Lower lobe of right lung (tissue), 2 donors: ENCODE data around the gene ZC2HC1C. TPM values are rescaled to one million over a fixed set of nuclear protein-coding genes. Genes with fewer than 3 reads are reported as not detected.

ENCODE experiments used
- ATAC-seq, 2 donors: fragments of 200-7000 bp; cut with Tn5 transposase; one replicate each; pipeline ENCODE4 v1.9.1; 2020 to 2022; ENCODE audit warnings: mild to moderate bottlenecking in 2 of 2, moderate library complexity in 2 of 2
- DNase-seq: peaks from one replicate; pipeline ENCODE4 v3.0.0-alpha.2; 2020
- H3K27ac ChIP-seq: fragments of 200-600 bp; one replicate; pipeline ENCODE4 v1.8.0; 2022
- H3K27me3 ChIP-seq: fragments of 200-600 bp; one replicate; pipeline ENCODE4 v1.8.0; 2022; ENCODE audit warnings: low read depth
- H3K36me3 ChIP-seq: fragments of 200-600 bp; one replicate; pipeline ENCODE4 v1.8.0; 2022; ENCODE audit warnings: mild to moderate bottlenecking
- H3K4me1 ChIP-seq: fragments of 200-600 bp; one replicate; pipeline ENCODE4 v1.8.0; 2022
- H3K4me3 ChIP-seq: fragments of 200-600 bp; one replicate; pipeline ENCODE4 v1.8.0; 2022; ENCODE audit warnings: mild to moderate bottlenecking
- H3K9me3 ChIP-seq: fragments of 200-600 bp; one replicate; pipeline ENCODE4 v1.8.0; 2022
- intact Hi-C: fragments of 100-400 bp; cut with DNase I; formaldehyde crosslinking; loops from one replicate; pipeline ENCODE4 v1.11.0; 2022
- total RNA-seq: library from RNA; stranded (reverse); fragmentation: NEBNext Ultra II Directional; extraction: Animal tissue kit (Norgen Biotek cat#: 25700); gene quantifications from one replicate; pipeline ENCODE4 v1.2.1, GENCODE V29; 2021
- TF ChIP-seq, protein P1 (sequence below): fragments of 200-600 bp; IDR thresholded peaks from one replicate; pipeline ENCODE4 v1.8.0; 2022; ENCODE audit warnings: antibody characterized with exemption, mild to moderate bottlenecking
- donor health status: DM: no; HTN: yes; CAD: no; lungs with severe emphysema.

ZC2HC1C gene
- total RNA-seq, 1 donor from 2014 or later, result 4.7 TPM

DNA sequence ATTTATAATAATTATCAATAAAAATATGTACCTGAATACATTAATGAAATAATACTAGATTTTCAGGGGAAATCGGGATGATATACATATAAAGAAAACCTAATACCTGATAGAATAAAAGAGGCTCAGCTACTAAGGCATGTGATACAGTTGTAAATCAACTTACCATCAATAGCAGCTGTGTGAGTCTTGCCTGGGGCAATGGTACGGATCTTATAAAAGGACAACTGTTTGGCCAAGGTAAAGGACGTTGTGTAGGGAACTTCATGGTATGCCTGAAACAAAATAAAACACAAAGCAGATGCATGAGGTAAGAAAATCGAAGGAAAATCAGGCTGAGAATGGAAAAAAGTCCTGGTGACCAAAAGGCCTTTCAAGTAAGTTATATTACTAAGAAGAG is 32.0 kb downstream of the ZC2HC1C start:
- no peak for DNase-seq
- intact Hi-C loops, result no loop called here
- no peak overlapping the region for H3K4me3 ChIP-seq
- peaks cover 98% of the 10 kb centered on the region for H3K36me3 ChIP-seq
- TF ChIP-seq, protein P1, sequence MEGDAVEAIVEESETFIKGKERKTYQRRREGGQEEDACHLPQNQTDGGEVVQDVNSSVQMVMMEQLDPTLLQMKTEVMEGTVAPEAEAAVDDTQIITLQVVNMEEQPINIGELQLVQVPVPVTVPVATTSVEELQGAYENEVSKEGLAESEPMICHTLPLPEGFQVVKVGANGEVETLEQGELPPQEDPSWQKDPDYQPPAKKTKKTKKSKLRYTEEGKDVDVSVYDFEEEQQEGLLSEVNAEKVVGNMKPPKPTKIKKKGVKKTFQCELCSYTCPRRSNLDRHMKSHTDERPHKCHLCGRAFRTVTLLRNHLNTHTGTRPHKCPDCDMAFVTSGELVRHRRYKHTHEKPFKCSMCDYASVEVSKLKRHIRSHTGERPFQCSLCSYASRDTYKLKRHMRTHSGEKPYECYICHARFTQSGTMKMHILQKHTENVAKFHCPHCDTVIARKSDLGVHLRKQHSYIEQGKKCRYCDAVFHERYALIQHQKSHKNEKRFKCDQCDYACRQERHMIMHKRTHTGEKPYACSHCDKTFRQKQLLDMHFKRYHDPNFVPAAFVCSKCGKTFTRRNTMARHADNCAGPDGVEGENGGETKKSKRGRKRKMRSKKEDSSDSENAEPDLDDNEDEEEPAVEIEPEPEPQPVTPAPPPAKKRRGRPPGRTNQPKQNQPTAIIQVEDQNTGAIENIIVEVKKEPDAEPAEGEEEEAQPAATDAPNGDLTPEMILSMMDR, result no peak
- H3K27me3 ChIP-seq, result no peaks in the 10 kb centered on the region
- no peak overlapping the region for H3K27ac ChIP-seq
- H3K4me1 ChIP-seq, result no peaks in the 10 kb centered on the region
- no peaks in the 10 kb centered on the region for H3K9me3 ChIP-seq
- no peak for ATAC-seq

DNA sequence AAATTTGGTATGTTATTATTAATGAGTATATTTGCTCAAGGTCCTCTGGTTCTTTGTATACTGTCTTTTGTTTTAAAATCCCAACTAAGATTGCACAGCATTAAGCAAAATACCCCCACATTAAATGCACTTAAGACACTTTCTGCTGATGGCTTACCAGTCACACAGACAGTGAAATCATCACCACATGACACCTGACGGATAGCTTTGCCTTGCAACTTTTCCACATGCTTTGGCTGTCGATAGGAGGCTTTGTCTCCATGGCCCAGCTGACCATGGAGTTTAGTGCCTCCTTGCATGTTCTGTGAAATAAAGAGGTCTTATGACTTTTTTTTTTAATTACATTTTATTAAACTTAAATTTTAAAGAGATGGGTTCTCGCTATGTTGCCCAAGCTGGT is 37.7 kb downstream of the ZC2HC1C start:
- peaks cover 100% of the 10 kb centered on the region for H3K36me3 ChIP-seq
- TF ChIP-seq, protein P1, result no peak
- ATAC-seq (no peak), DNase-seq (no peak)
- H3K27ac ChIP-seq, result no peak overlapping the region
- H3K4me1 ChIP-seq, result no peaks in the 10 kb centered on the region
- H3K9me3 ChIP-seq, result no peaks in the 10 kb centered on the region
- intact Hi-C loops, result no loop called here
- H3K27me3 ChIP-seq, result no peaks in the 10 kb centered on the region
- H3K4me3 ChIP-seq, result no peak overlapping the region

DNA sequence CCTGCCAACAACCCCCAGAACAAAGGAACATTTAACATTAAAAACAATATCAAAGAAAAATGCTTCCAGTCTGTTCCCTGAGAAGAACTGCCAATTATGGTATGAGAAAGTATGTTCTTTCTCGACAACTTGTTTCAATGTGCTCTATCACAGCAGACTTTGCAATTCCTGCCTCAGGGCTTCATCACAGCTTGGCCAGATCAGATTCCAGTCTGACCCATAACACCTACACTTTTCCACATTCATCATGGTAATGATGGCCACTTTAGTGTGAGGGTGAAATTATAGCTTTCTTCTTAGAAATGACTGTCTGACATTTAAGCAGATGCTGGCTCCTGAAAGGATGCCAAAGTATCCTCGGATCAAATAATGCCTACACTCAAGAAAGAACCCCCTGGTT is 40.4 kb downstream of the ZC2HC1C start:
- TF ChIP-seq, protein P1, result no peak
- DNase-seq, result no peak
- H3K4me3 ChIP-seq, result no peak overlapping the region
- H3K27ac ChIP-seq, result no peak overlapping the region
- H3K4me1 ChIP-seq, result no peaks in the 10 kb centered on the region
- H3K27me3 ChIP-seq, result no peaks in the 10 kb centered on the region
- no peaks in the 10 kb centered on the region for H3K9me3 ChIP-seq
- ATAC-seq, result no peak
- intact Hi-C loops, result no loop called here
- H3K36me3 ChIP-seq, result peaks cover 100% of the 10 kb centered on the region

DNA sequence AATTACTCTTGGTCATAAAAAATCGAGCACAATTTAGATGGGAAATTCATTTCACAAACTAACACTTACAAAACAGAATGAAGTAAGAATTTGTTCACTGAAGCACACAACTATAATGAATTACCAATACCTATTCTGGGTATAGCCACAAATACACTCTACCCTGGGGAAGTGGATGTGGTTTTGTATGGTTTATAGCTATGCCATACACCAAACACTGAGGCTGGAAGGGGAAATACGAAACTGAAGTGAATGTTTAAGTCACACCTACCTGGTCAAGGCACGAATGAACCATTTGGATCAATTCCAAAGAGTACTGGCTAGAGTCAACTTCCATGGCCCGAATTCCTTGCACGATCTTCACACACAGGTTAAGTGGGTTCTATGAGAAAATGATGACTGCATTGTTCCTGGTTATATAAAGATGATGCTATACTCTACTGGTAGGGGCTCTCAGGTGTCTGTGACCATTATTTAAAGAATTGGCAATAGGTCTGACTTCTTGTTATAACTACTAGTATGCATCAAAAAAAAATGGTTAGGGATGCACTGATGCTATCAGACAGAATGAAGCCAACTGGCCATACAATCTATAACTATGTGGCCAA is 44.6 kb downstream of the ZC2HC1C start:
- Histone ChIP-seq H3K27ac (no peak overlapping the region), H3K27me3 (no peaks in the 10 kb centered on the region), H3K36me3 (peaks cover 100% of the 10 kb centered on the region), H3K4me3 (no peak overlapping the region), H3K9me3 (no peaks in the 10 kb centered on the region), H3K4me1 (no peaks in the 10 kb centered on the region)
- intact Hi-C loops, result no loop called here
- ATAC-seq, result no peak
- DNase-seq, result no peak
- TF ChIP-seq, protein P1, result no peak

DNA sequence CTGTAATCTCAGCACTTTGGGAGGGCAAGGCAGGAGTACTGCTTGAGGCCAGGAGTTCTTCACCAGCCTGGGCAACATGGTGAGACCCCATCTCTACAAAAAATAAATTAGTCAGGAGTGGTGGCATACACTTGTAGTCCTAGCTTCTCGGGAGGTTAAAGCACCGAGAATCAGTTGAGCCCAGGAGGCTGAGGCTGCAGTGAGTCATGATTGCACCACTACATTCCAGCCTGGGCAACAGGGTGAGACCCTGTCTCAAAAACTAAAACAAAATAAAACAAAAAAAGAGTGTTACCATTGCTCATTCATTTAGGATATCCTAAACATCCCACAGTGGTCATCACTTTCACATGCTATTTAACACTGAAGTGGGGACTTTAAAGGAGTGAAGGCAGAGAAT is 49.6 kb downstream of the ZC2HC1C start:
- ATAC-seq (no peak), DNase-seq (no peak)
- H3K36me3 ChIP-seq, result peaks cover 69% of the 10 kb centered on the region
- no peaks in the 10 kb centered on the region for H3K27me3 ChIP-seq
- TF ChIP-seq, protein P1, result no peak
- no peak overlapping the region for H3K4me3 ChIP-seq
- intact Hi-C loops, result no loop called here
- H3K27ac ChIP-seq, result no peak overlapping the region
- no peaks in the 10 kb centered on the region for H3K9me3 ChIP-seq
- peaks cover 17% of the 10 kb centered on the region for H3K4me1 ChIP-seq
